Right lobe of liver (tissue), 4 donors: ENCODE results near the gene UBQLNL.

Experiments
- CTCF ChIP-seq, 4 donors: fragments of 200-600 bp in 3 of 4; fragments of 450-650 bp in 1 of 4; IDR thresholded peaks; one replicate each; pipeline versions ENCODE4 v1.5.1 to v1.8.0; 2016 to 2022; ENCODE audit warnings: antibody characterized with exemption in 4 of 4, mild to moderate bottlenecking in 2 of 4
- POLR2A ChIP-seq: fragments of 450-650 bp; IDR thresholded peaks from one replicate; pipeline ENCODE4 v1.6.1; 2017; ENCODE audit warnings: antibody characterized with exemption, mild to moderate bottlenecking
- donor health status: DM: no; HTN: no; CAD: no.
- donor health status: DM: no; HTN: no; CAD: no.
- donor health status: DM: no; HTN: yes; CAD: no.

- TF ChIP-seq POLR2A (no peak), CTCF (IDR thresholded peaks at IDR 0.05) (no peak)
Measured at GRCh38 chr11:5473921-5474320, 42.6 kb downstream of the UBQLNL start.
